Osteocyte (in vitro differentiated cells): ENCODE measurements around the gene TRAPPC8. TPM values are rescaled to one million over a fixed set of nuclear protein-coding genes. Genes with fewer than 3 reads are reported as not detected.
"Not testable (repeated sequence)": the region's sequence is repeated elsewhere in the genome, so short reads cannot be mapped to it uniquely, and the experiment has no call there.

Experiments used
- DNase-seq: peaks from one replicate; pipeline ENCODE4 v3.0.0; 2021; ENCODE audit warnings: mixed read lengths; ENCODE audit not compliant: unreplicated experiment; ENCODE audit errors: extremely low spot score
- H3K27ac Mint-ChIP-seq: one replicate; pipeline ENCODE4 v1.8.0; 2021; ENCODE audit warnings: mild to moderate bottlenecking, mixed read lengths; ENCODE audit not compliant: unreplicated experiment
- H3K27me3 Mint-ChIP-seq: one replicate; pipeline ENCODE4 v1.8.0; 2021; ENCODE audit warnings: mixed read lengths; ENCODE audit not compliant: unreplicated experiment
- H3K36me3 Mint-ChIP-seq: one replicate; pipeline ENCODE4 v1.8.0; 2021; ENCODE audit warnings: mixed read lengths; ENCODE audit not compliant: unreplicated experiment
- H3K4me1 Mint-ChIP-seq: one replicate; pipeline ENCODE4 v1.8.0; 2021; ENCODE audit warnings: mixed read lengths; ENCODE audit not compliant: unreplicated experiment
- H3K4me3 Mint-ChIP-seq: one replicate; pipeline ENCODE4 v1.8.0; 2021; ENCODE audit warnings: mild to moderate bottlenecking, moderate library complexity, mixed read lengths; ENCODE audit not compliant: unreplicated experiment
- H3K9me3 Mint-ChIP-seq: one replicate; pipeline ENCODE4 v1.8.0; 2021; ENCODE audit warnings: mixed read lengths; ENCODE audit not compliant: unreplicated experiment
- total RNA-seq: library from RNA; stranded (reverse); gene quantifications from 2 replicates; pipeline ENCODE4 v1.2.1, GENCODE V29; 2021
- TF ChIP-seq, protein P1 (sequence below): fragments of 200-600 bp; sonication (generic); IDR thresholded peaks from 2 replicates; pipeline ENCODE4 v1.5.0; 2021; ENCODE audit warnings: antibody characterized with exemption, mild to moderate bottlenecking, moderate library complexity

Gene TRAPPC8
- total RNA-seq, 1 donor from 2014 or later = 40.7 TPM

- H3K36me3 Mint-ChIP-seq = no peaks in the 10 kb centered on the region
- H3K4me3 Mint-ChIP-seq = no peak overlapping the region
Measured at GRCh38 chr18:31801078-31801477, 141.8 kb downstream of the TRAPPC8 start.

DNA sequence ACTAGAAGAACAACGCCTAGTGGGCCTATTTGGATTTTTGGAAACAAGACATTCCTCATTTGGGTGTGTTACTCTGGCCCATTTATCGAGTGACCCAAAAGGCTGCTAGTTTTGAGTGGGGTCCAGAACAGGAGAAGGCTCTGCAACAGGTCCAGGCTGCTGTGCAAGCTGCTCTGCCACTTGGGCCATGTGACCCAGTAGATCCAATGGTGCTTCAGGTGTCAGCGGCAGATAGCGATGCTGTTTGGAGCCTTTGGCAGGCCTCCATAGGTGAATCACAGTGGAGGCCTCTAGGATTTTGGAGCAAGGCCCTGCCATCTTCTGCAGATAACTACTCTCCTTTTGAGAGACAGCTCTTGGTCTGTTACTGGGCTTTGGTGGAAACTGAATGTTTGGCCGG is 143.7 kb downstream of the TRAPPC8 start:
- not testable (repeated sequence) for H3K27ac Mint-ChIP-seq, H3K4me1 Mint-ChIP-seq, H3K36me3 Mint-ChIP-seq, DNase-seq, H3K4me3 Mint-ChIP-seq, H3K9me3 Mint-ChIP-seq
- H3K27me3 Mint-ChIP-seq = peaks cover 23% of the 10 kb centered on the region

More at GRCh38 chr18:31801078-31801477, 141.8 kb downstream of the TRAPPC8 start:
- H3K9me3 Mint-ChIP-seq = no peaks in the 10 kb centered on the region
- no peaks in the 10 kb centered on the region for H3K4me1 Mint-ChIP-seq
- peaks cover 21% of the 10 kb centered on the region for H3K27me3 Mint-ChIP-seq
- no peak for DNase-seq
- no peak overlapping the region for H3K27ac Mint-ChIP-seq
- TF ChIP-seq, protein P1, sequence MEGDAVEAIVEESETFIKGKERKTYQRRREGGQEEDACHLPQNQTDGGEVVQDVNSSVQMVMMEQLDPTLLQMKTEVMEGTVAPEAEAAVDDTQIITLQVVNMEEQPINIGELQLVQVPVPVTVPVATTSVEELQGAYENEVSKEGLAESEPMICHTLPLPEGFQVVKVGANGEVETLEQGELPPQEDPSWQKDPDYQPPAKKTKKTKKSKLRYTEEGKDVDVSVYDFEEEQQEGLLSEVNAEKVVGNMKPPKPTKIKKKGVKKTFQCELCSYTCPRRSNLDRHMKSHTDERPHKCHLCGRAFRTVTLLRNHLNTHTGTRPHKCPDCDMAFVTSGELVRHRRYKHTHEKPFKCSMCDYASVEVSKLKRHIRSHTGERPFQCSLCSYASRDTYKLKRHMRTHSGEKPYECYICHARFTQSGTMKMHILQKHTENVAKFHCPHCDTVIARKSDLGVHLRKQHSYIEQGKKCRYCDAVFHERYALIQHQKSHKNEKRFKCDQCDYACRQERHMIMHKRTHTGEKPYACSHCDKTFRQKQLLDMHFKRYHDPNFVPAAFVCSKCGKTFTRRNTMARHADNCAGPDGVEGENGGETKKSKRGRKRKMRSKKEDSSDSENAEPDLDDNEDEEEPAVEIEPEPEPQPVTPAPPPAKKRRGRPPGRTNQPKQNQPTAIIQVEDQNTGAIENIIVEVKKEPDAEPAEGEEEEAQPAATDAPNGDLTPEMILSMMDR = no peak

- Mint-ChIP-seq H3K27ac (no peak overlapping the region), H3K9me3 (no peaks in the 10 kb centered on the region), H3K4me1 (no peaks in the 10 kb centered on the region), H3K36me3 (no peaks in the 10 kb centered on the region), H3K27me3 (peaks cover 20% of the 10 kb centered on the region), H3K4me3 (no peak overlapping the region)
- TF ChIP-seq, protein P1 = no peak
- no peak for DNase-seq
Measured at GRCh38 chr18:31798399-31798798, 144.5 kb downstream of the TRAPPC8 start.

GRCh38 chr18:31795747-31796146 is 147.2 kb downstream of the TRAPPC8 start:
- TF ChIP-seq, protein P1 = no peak
- Mint-ChIP-seq H3K9me3 (no peaks in the 10 kb centered on the region), H3K36me3 (no peaks in the 10 kb centered on the region), H3K4me3 (no peak overlapping the region), H3K27me3 (peaks cover 14% of the 10 kb centered on the region), H3K4me1 (no peaks in the 10 kb centered on the region), H3K27ac (no peak overlapping the region)
- DNase-seq = no peak

GRCh38 chr18:31793531-31793930 is 149.4 kb downstream of the TRAPPC8 start:
- TF ChIP-seq, protein P1 = no peak
- Mint-ChIP-seq H3K27ac (no peak overlapping the region), H3K4me1 (no peaks in the 10 kb centered on the region), H3K27me3 (peaks cover 14% of the 10 kb centered on the region), H3K9me3 (no peaks in the 10 kb centered on the region), H3K36me3 (no peaks in the 10 kb centered on the region), H3K4me3 (no peak overlapping the region)
- DNase-seq = no peak

DNA sequence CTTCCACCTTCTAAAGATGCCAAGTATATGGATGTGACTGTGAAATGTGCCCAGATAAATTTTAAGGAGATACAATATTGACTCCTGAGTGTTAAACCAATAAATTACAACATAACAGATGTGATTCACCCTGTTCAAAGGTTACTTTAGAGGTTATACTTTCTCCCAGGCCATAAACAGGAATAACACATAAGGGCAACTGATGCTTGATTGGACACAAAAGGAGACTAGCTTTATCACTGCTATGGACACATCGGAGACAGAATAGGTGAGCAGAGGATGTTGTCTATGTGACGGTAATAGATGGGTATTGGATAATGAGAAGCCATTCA is 150.4 kb downstream of the TRAPPC8 start:
- H3K27me3 Mint-ChIP-seq = peaks cover 14% of the 10 kb centered on the region
- H3K4me1 Mint-ChIP-seq = no peaks in the 10 kb centered on the region
- H3K36me3 Mint-ChIP-seq = no peaks in the 10 kb centered on the region
- no peak for DNase-seq
- no peak overlapping the region for H3K27ac Mint-ChIP-seq
- H3K9me3 Mint-ChIP-seq = no peaks in the 10 kb centered on the region
- H3K4me3 Mint-ChIP-seq = no peak overlapping the region
- TF ChIP-seq, protein P1 = no peak
